ENCODE results near the gene UNC93A. TPM values are rescaled to one million over a fixed set of nuclear protein-coding genes. Genes with fewer than 3 reads are reported as not detected.

Gene UNC93A
- total and polyA plus RNA-seq, 9 of the 15 experiments (the other 6 are each of a cell fraction or from before 2014, with no cell fraction given), result not detected

DNA sequence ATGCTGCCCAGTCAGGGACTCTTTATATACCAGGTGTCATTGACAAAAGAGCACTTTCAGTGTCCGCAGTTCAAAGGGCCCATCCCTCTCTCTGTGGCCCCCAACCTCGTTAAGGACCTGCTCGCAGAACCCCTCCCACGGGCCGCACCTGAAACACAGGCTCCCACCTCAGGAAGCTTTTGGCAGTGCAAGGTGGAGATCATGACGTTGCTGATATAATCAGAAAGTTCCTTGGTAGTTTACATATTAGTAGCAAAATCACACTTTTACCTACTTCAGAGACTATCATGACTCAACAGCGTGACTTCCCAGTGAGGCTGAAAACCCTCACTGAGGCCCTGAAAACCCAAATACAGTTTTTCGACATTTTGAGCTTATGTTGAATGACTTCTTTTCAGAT lies 37.9 kb downstream of the UNC93A start:
- FAIRE-seq, result no peak
- in situ Hi-C loops (cut with MboI), result loop anchor here (25.0 kb wide), 1 partner anchor 1442 kb away; no protein-coding TSS in a partner anchor

More for the DNA sequence above, 37.9 kb downstream of the UNC93A start:
- Histone ChIP-seq H3K9me3 (replicated peaks; ENCODE audit: control insufficient read depth, insufficient read depth, low read depth, low read length) (no peaks in the 10 kb centered on the region), H3K27ac (ENCODE audit: extremely low read depth, low read depth, low read length) (no peak overlapping the region), H2AFZ (ENCODE audit: low read depth, low read length) (no peak overlapping the region), H3K4me2 (ENCODE audit: insufficient read depth, low read length) (no peak overlapping the region), H3K9me1 (ENCODE audit: control insufficient read depth, insufficient read depth, low read length) (no peaks in the 10 kb centered on the region), H3K9ac (ENCODE audit: insufficient read depth in 1 of 2, low read depth in 2 of 2, low read length in 2 of 2) (no peak overlapping the region), H3K4me3 (no peak overlapping the region), H3K27me3 (ENCODE audit: control insufficient read depth in 2 of 2, insufficient read depth in 2 of 2, low read length in 2 of 2) (peaks cover 29 to 44% of the 10 kb centered on the region in 2 experiments), H4K20me1 (replicated peaks; ENCODE audit: control insufficient read depth, insufficient read depth, low read length) (no peaks in the 10 kb centered on the region; the same call in 1 of the 2 replicates), H3K36me3 (ENCODE audit: control insufficient read depth, insufficient read depth, low read length) (no peaks in the 10 kb centered on the region), H3K4me1 (replicated peaks in 1 of 2; ENCODE audit: control insufficient read depth in 2 of 2, insufficient read depth in 2 of 2, low read length in 2 of 2) (no peaks in the 10 kb centered on the region), H3K79me2 (ENCODE audit: control insufficient read depth, insufficient read depth, low read length) (no peaks in the 10 kb centered on the region)
- BruUV-seq (replicated peaks), result no TSS peak
- ATAC-seq (peak; percentile 42; the same call in 1 of the 3 replicates), DNase-seq (ENCODE audit: extremely low read depth in 1 of 4, low spot score in 3 of 4) (peak in 1 of 4 experiments; percentile 4)
- CTCF ChIA-PET (ENCODE audit: low intra/inter-chr PET ratio), result no interaction called here
- POLR2A ChIA-PET, result no interaction called here
- no peak for TF ChIP-seq ZNF589 (CRISPR knock-in tag; IDR thresholded peaks at IDR 0.05; ENCODE audit: low read depth)
- TF ChIP-seq, protein P1, sequence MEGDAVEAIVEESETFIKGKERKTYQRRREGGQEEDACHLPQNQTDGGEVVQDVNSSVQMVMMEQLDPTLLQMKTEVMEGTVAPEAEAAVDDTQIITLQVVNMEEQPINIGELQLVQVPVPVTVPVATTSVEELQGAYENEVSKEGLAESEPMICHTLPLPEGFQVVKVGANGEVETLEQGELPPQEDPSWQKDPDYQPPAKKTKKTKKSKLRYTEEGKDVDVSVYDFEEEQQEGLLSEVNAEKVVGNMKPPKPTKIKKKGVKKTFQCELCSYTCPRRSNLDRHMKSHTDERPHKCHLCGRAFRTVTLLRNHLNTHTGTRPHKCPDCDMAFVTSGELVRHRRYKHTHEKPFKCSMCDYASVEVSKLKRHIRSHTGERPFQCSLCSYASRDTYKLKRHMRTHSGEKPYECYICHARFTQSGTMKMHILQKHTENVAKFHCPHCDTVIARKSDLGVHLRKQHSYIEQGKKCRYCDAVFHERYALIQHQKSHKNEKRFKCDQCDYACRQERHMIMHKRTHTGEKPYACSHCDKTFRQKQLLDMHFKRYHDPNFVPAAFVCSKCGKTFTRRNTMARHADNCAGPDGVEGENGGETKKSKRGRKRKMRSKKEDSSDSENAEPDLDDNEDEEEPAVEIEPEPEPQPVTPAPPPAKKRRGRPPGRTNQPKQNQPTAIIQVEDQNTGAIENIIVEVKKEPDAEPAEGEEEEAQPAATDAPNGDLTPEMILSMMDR (IDR thresholded peaks at IDR 0.05 in 2 of 3, conservative IDR thresholded peaks at IDR 0.05 in 1 of 3; ENCODE audit: insufficient read depth in 2 of 3, low read depth in 1 of 3, low read length in 3 of 3), result 0 out of 6 replicates have a peak, but pooled peaks of 1 of the 3 experiments have one; percentile 12
- 1% methylated on average over 8 of the region's 8 CpGs for WGBS (ENCODE audit: insufficient coverage, low coverage, missing lambda C conversion rate)
- intact Hi-C loops (cut with micrococcal nuclease), result no loop called here
